HEK293 (cell line): ENCODE results near the gene CREBRF.

Source experiments
- CTCF ChIA-PET: fragments of 350-600 bp; formaldehyde crosslinking; extraction: SDS; loops from one replicate; lab custom pipeline; 2021; ENCODE audit warnings: antibody characterized with exemption; lab: Yijun Ruan, JAX
- POLR2A ChIA-PET: fragments of 300-600 bp; formaldehyde crosslinking; extraction: SDS; loops from one replicate; lab custom pipeline; 2020; ENCODE audit warnings: antibody characterized with exemption, inconsistent platforms; lab: Yijun Ruan, JAX
- H3K27ac ChIP-seq: fragments of 200-500 bp; sonication (Bioruptor generic); 2 replicates; pipeline ENCODE4 v1.5.1; 2014; ENCODE audit warnings: low read depth, low read length, control low read depth, inconsistent platforms; ENCODE audit errors: extremely low read depth
- H3K36me3 ChIP-seq, 2 experiments: fragments of 200-500 bp in 1 of 2; sonication (Bioruptor generic) in 1 of 2; 1 replicate in 1 of 2; 2 replicates in 1 of 2; pipeline ENCODE4 v1.5.1; 2014 to 2017; ENCODE audit warnings: inconsistent platforms in 2 of 2, low read length in 2 of 2; ENCODE audit not compliant: control insufficient read depth in 2 of 2, insufficient read depth in 1 of 2
- H3K4me1 ChIP-seq: fragments of 200-500 bp; sonication (Bioruptor generic); 2 replicates; pipeline ENCODE4 v1.5.1; 2014; ENCODE audit warnings: mild to moderate bottlenecking, low read length, inconsistent platforms; ENCODE audit not compliant: control insufficient read depth, insufficient read depth
- H3K4me3 ChIP-seq: 2 replicates; pipeline ENCODE4 v1.5.1; 2011; ENCODE audit warnings: low read depth, mild to moderate bottlenecking, control low read depth, low read length, moderate library complexity
- H3K9me3 ChIP-seq: fragments of 200-500 bp; sonication (Bioruptor generic); 2 replicates; pipeline ENCODE4 v1.5.1; 2014; ENCODE audit warnings: low read depth, low read length, inconsistent platforms; ENCODE audit not compliant: control insufficient read depth, insufficient read depth
- KLF9 ChIP-seq: fragments of 450-650 bp; formaldehyde crosslinking; IDR thresholded peaks from 2 replicates; pipeline ENCODE4 v1.5.1; 2016; ENCODE audit warnings: missing biosample characterization, missing genetic modification characterization, low read depth
- OSR2 ChIP-seq: fragments of 450-650 bp; formaldehyde crosslinking; IDR thresholded peaks from 2 replicates; pipeline ENCODE4 v1.5.1; 2016; ENCODE audit warnings: missing biosample characterization, missing genetic modification characterization
- RBAK ChIP-seq: fragments of 450-650 bp; formaldehyde crosslinking; IDR thresholded peaks from 2 replicates; pipeline ENCODE4 v1.5.1; 2016; ENCODE audit warnings: missing biosample characterization, missing genetic modification characterization
- ZBTB11 ChIP-seq: fragments of 450-650 bp; formaldehyde crosslinking; conservative IDR thresholded peaks from 2 replicates; pipeline ENCODE4 v1.5.1; 2016; ENCODE audit warnings: low read depth, missing biosample characterization, missing genetic modification characterization
- ZNF292 ChIP-seq: fragments of 450-650 bp; formaldehyde crosslinking; IDR thresholded peaks from 2 replicates; pipeline ENCODE4 v1.5.1; 2016; ENCODE audit warnings: low read depth, missing biosample characterization, missing genetic modification characterization, borderline replicate concordance
- ZNF335 ChIP-seq: fragments of 450-650 bp; formaldehyde crosslinking; conservative IDR thresholded peaks from 2 replicates; pipeline ENCODE4 v1.5.1; 2016; ENCODE audit warnings: missing biosample characterization, missing genetic modification characterization
- ZNF366 ChIP-seq: fragments of 450-650 bp; formaldehyde crosslinking; conservative IDR thresholded peaks from 2 replicates; pipeline ENCODE4 v1.5.1; 2016; ENCODE audit warnings: missing biosample characterization, missing genetic modification characterization
- ZNF398 ChIP-seq: fragments of 450-650 bp; formaldehyde crosslinking; IDR thresholded peaks from 2 replicates; pipeline ENCODE4 v1.5.1; 2017; ENCODE audit warnings: missing biosample characterization, missing genetic modification characterization
- ZNF544 ChIP-seq: fragments of 450-650 bp; formaldehyde crosslinking; IDR thresholded peaks from 2 replicates; pipeline ENCODE4 v1.5.0; 2017; ENCODE audit warnings: missing biosample characterization, missing genetic modification characterization
- ZNF561 ChIP-seq: fragments of 450-650 bp; IDR thresholded peaks from 2 replicates; pipeline ENCODE4 v1.5.1; 2018; ENCODE audit warnings: missing biosample characterization, missing genetic modification characterization, borderline replicate concordance
- ZNF600 ChIP-seq: fragments of 450-650 bp; formaldehyde crosslinking; IDR thresholded peaks from 2 replicates; pipeline ENCODE4 v1.5.1; 2016; ENCODE audit warnings: missing biosample characterization, missing genetic modification characterization
- TF ChIP-seq, protein P1 (sequence below): fragments of 450-650 bp; formaldehyde crosslinking; IDR thresholded peaks from 2 replicates; pipeline ENCODE4 v1.5.1; 2016; ENCODE audit warnings: missing biosample characterization, missing genetic modification characterization
- TF ChIP-seq, protein P2 (sequence below): fragments of 450-650 bp; formaldehyde crosslinking; optimal IDR thresholded peaks from 2 replicates; pipeline ENCODE3; 2016; ENCODE audit warnings: missing biosample characterization, mild to moderate bottlenecking, missing genetic modification characterization
- TF ChIP-seq, protein P3 (sequence below): fragments of 450-650 bp; formaldehyde crosslinking; IDR thresholded peaks from 2 replicates; pipeline ENCODE4 v1.5.1; 2016; ENCODE audit warnings: missing biosample characterization, missing genetic modification characterization, borderline replicate concordance
- TF ChIP-seq, protein P4 (sequence below): fragments of 450-650 bp; formaldehyde crosslinking; IDR thresholded peaks from 2 replicates; pipeline ENCODE4 v1.5.1; 2016; ENCODE audit warnings: missing biosample characterization, missing genetic modification characterization

The CREBRF gene

DNA sequence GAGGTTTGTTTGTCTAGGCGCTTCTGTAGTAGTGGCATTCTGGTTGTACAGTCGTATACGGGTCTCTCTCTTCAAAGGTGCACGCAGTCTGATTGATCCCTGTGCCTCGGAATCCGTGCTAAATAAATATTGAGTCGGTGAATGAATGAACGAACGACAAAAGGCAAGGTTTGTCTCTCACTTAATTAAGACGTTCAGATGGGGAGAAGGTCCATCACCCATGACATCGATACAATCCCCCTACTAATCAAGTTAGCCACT, 500 bp upstream of the CREBRF start:
- no peaks in the 10 kb centered on the region for H3K9me3 ChIP-seq
- CTCF ChIA-PET: no interaction called here
- no peak overlapping the region for H3K27ac ChIP-seq
- POLR2A ChIA-PET: no interaction called here
- TF ChIP-seq ZNF561 (tag by site-specific recombination): no peak
- no peak for TF ChIP-seq ZNF292 (tag by site-specific recombination)
- TF ChIP-seq, protein P1, sequence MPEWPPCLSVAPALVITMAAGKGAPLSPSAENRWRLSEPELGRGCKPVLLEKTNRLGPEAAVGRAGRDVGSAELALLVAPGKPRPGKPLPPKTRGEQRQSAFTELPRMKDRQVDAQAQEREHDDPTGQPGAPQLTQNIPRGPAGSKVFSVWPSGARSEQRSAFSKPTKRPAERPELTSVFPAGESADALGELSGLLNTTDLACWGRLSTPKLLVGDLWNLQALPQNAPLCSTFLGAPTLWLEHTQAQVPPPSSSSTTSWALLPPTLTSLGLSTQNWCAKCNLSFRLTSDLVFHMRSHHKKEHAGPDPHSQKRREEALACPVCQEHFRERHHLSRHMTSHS (tag by site-specific recombination): no peak
- no peak for TF ChIP-seq ZNF544 (tag by site-specific recombination)
- TF ChIP-seq ZNF366 (tag by site-specific recombination): no peak
- TF ChIP-seq KLF9 (tag by site-specific recombination): no peak
- TF ChIP-seq ZNF335 (tag by site-specific recombination): peak; percentile 74
- peak; percentile 44; the same call in 1 of the 2 replicates for TF ChIP-seq OSR2 (tag by site-specific recombination)
- H3K4me1 ChIP-seq: 0 out of 2 replicates have a peak, but pooled peaks cover 2% of the 10 kb centered on the region
- H3K4me3 ChIP-seq: peak overlapping the region; percentile 57
- no peaks in the 10 kb centered on the region for H3K36me3 ChIP-seq

GRCh38 chr5:173056783-173057061, 570 bp downstream of the CREBRF start:
- ChIA-PET POLR2A (interaction anchor here (0.5 to 1.4 kb wide), 8 partner anchors 38 to 286 kb away, joined by 3 to 16 read pairs (median 4); partner anchors contain the start of genes ATP6V0E1, BNIP1, DUSP1 and RPL26L1), CTCF (interaction anchor here (0.7 to 1.2 kb wide), 2 partner anchors 9 to 78 kb away, joined by 3 to 6 read pairs; no protein-coding TSS in a partner anchor)
- H3K9me3 ChIP-seq: no peaks in the 10 kb centered on the region
- H3K4me1 ChIP-seq: 0 out of 2 replicates have a peak, but pooled peaks cover 2% of the 10 kb centered on the region
- H3K4me3 ChIP-seq: peak overlapping the region; percentile 99
- TF ChIP-seq ZNF600 (tag by site-specific recombination) (no peak), ZNF398 (tag by site-specific recombination) (peak; percentile 80)
- TF ChIP-seq, protein P2, sequence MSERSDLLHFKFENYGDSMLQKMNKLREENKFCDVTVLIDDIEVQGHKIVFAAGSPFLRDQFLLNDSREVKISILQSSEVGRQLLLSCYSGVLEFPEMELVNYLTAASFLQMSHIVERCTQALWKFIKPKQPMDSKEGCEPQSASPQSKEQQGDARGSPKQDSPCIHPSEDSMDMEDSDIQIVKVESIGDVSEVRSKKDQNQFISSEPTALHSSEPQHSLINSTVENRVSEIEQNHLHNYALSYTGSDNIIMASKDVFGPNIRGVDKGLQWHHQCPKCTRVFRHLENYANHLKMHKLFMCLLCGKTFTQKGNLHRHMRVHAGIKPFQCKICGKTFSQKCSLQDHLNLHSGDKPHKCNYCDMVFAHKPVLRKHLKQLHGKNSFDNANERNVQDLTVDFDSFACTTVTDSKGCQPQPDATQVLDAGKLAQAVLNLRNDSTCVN (tag by site-specific recombination): peak; percentile 34
- no peaks in the 10 kb centered on the region for H3K36me3 ChIP-seq
- peak overlapping the region; percentile 68 for H3K27ac ChIP-seq

DNA sequence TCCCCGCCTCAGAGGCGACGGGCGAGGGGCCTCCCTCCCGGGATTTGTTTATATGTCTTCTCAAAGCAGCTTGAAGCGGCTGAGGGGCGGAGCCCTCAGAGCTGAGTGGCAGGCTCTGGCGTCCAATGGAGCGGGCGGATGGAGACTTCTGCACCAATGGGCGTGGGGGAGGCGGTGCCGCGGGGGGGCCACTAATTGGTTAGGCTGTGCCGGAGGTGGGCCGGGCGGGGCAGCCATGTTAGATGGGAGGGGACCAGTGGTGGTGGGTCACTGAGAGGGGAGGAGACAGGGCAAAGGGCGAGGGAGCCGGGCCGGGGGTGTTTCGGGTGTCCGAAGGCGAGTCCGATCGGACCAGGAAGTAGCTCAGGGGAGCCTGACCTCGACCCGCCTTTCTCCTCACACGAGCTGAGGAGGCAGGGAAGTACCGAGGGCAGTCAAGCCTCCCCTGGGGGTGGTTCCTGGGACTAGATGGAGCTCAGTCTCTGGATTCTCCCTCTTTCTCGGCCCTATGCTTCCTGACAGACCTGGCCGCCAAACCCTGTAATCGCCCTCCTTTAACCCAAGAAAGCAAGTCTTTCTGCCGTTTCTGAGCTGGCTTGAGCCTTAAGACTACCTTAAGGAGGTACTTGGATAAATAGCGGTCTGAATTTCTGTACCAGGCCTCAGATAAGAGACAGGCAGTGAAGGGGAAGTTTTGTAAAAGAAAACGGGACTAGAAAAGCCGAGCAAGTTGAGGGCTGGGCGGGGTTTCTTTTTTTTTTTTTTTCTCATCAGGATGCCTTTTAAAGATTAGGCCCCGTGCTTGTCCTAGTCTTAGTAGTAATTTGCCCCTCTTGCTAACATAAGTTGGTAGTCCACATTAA, 1.1 kb downstream of the CREBRF start:
- peak overlapping the region; percentile 61 for H3K27ac ChIP-seq
- H3K36me3 ChIP-seq: no peaks in the 10 kb centered on the region
- peaks cover 4% of the 10 kb centered on the region; the same call in 1 of the 2 replicates for H3K4me1 ChIP-seq
- H3K4me3 ChIP-seq: peak overlapping the region; percentile 99
- no peaks in the 10 kb centered on the region for H3K9me3 ChIP-seq
- CTCF ChIA-PET: interaction anchor here (0.6 to 1.2 kb wide), 9 partner anchors 8 to 607 kb away, joined by 3 to 7 read pairs (median 4); partner anchors contain the start of gene BNIP1
- POLR2A ChIA-PET: interaction anchor here (0.5 to 1.4 kb wide), 10 partner anchors 37 to 286 kb away, joined by 3 to 16 read pairs (median 4); partner anchors contain the start of genes ATP6V0E1, BNIP1, DUSP1 and RPL26L1
- TF ChIP-seq, protein P3, sequence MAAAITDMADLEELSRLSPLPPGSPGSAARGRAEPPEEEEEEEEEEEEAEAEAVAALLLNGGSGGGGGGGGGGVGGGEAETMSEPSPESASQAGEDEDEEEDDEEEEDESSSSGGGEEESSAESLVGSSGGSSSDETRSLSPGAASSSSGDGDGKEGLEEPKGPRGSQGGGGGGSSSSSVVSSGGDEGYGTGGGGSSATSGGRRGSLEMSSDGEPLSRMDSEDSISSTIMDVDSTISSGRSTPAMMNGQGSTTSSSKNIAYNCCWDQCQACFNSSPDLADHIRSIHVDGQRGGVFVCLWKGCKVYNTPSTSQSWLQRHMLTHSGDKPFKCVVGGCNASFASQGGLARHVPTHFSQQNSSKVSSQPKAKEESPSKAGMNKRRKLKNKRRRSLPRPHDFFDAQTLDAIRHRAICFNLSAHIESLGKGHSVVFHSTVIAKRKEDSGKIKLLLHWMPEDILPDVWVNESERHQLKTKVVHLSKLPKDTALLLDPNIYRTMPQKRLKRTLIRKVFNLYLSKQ (tag by site-specific recombination): no peak
- peak; percentile 93 for TF ChIP-seq ZNF335 (tag by site-specific recombination)
- TF ChIP-seq, protein P4, sequence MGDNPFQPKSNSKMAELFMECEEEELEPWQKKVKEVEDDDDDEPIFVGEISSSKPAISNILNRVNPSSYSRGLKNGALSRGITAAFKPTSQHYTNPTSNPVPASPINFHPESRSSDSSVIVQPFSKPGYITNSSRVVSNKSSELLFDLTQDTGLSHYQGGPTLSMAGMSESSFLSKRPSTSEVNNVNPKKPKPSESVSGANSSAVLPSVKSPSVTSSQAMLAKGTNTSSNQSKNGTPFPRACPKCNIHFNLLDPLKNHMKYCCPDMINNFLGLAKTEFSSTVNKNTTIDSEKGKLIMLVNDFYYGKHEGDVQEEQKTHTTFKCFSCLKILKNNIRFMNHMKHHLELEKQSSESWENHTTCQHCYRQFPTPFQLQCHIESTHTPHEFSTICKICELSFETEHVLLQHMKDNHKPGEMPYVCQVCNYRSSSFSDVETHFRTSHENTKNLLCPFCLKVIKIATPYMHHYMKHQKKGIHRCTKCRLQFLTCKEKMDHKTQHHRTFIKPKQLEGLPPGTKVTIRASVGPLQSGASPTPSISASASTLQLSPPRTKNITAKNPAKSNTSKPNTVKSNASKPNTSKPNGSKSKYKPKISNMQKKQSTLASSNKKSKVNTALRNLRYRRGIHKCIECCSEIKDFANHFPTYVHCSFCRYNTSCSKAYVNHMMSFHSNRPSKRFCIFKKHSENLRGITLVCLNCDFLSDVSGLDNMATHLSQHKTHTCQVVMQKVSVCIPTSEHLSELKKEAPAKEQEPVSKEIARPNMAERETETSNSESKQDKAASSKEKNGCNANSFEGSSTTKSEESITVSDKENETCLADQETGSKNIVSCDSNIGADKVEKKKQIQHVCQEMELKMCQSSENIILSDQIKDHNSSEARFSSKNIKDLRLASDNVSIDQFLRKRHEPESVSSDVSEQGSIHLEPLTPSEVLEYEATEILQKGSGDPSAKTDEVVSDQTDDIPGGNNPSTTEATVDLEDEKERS (tag by site-specific recombination): no peak
- no peak for TF ChIP-seq RBAK
- TF ChIP-seq ZBTB11 (tag by site-specific recombination): peak; percentile 51
